Mesenchymal stem cell (in vitro differentiated cells and primary cell): Measurements from ENCODE around the gene IL1R2.
A peak's percentile ranks its signal among the peaks of the same experiment; 100 is the strongest.

Experiments used
- DNase-seq: peaks from one replicate; pipeline ENCODE4 v3.0.0-alpha.2; 2013
- H2AFZ ChIP-seq: one replicate; pipeline ENCODE4 v1.6.1; 2013; ENCODE audit warnings: low read depth, mild to moderate bottlenecking, control low read depth, inconsistent platforms, low read length, moderate library complexity
- H2AK5ac ChIP-seq: 2 replicates; pipeline ENCODE4 v1.6.1; 2013; ENCODE audit warnings: low read length, moderate library complexity, mild to moderate bottlenecking, inconsistent platforms; ENCODE audit not compliant: severe bottlenecking
- H2BK120ac ChIP-seq: one replicate; pipeline ENCODE4 v1.6.1; 2013; ENCODE audit warnings: low read depth, mild to moderate bottlenecking, inconsistent platforms, low read length, moderate library complexity
- H2BK12ac ChIP-seq, 2 experiments: one replicate each; pipeline ENCODE4 v1.6.1; 2013; ENCODE audit warnings: inconsistent platforms in 2 of 2, low read length in 2 of 2, mild to moderate bottlenecking in 2 of 2, moderate library complexity in 2 of 2, control low read depth in 1 of 2
- H2BK15ac ChIP-seq: one replicate; pipeline ENCODE4 v1.6.1; 2013; ENCODE audit warnings: mild to moderate bottlenecking, low read depth, inconsistent platforms; ENCODE audit not compliant: poor library complexity, severe bottlenecking
- H2BK5ac ChIP-seq: 2 replicates; pipeline ENCODE4 v1.6.1; 2013; ENCODE audit warnings: low read depth, mild to moderate bottlenecking, low read length, control low read depth, inconsistent platforms; ENCODE audit not compliant: poor library complexity, severe bottlenecking
- H3K14ac ChIP-seq, 2 experiments: one replicate each; pipeline ENCODE4 v1.6.1; 2013; ENCODE audit warnings: inconsistent platforms in 2 of 2, low read length in 2 of 2, control low read depth in 1 of 2, mild to moderate bottlenecking in 1 of 2, moderate library complexity in 1 of 2
- H3K18ac ChIP-seq, 2 experiments: one replicate each; pipeline ENCODE4 v1.6.1; 2013; ENCODE audit warnings: inconsistent platforms in 2 of 2, low read length in 2 of 2, control low read depth in 1 of 2, low read depth in 1 of 2, mild to moderate bottlenecking in 1 of 2
- H3K23ac ChIP-seq, 2 experiments: one replicate each; pipeline ENCODE4 v1.6.1; 2013; ENCODE audit warnings: inconsistent platforms in 2 of 2, low read length in 2 of 2, mild to moderate bottlenecking in 2 of 2, moderate library complexity in 2 of 2, control low read depth in 1 of 2
- H3K27ac ChIP-seq: 2 replicates; pipeline ENCODE4 v1.5.1; 2013; ENCODE audit warnings: mild to moderate bottlenecking, moderate library complexity, low read length, control low read depth, inconsistent platforms; ENCODE audit not compliant: poor library complexity, severe bottlenecking
- H3K27me3 ChIP-seq, 2 experiments: 2 replicates each; pipeline versions ENCODE4 v1.6.1 to v1.7.0; 2013; ENCODE audit warnings: low read length in 2 of 2, mild to moderate bottlenecking in 2 of 2, moderate library complexity in 2 of 2, control low read depth in 1 of 2, inconsistent platforms in 1 of 2; ENCODE audit not compliant: control insufficient read depth in 1 of 2, insufficient read depth in 1 of 2
- H3K36me3 ChIP-seq, 2 experiments: 2 replicates each; pipeline versions ENCODE4 v1.6.1 to v1.7.0; 2013; ENCODE audit warnings: low read length in 2 of 2, control low read depth in 1 of 2, inconsistent platforms in 1 of 2, low read depth in 1 of 2, mild to moderate bottlenecking in 1 of 2; ENCODE audit not compliant: insufficient read depth in 2 of 2, control insufficient read depth in 1 of 2
- H3K4ac ChIP-seq, 2 experiments: one replicate each; pipeline ENCODE4 v1.6.1; 2013; ENCODE audit warnings: inconsistent platforms in 2 of 2, low read length in 2 of 2, mild to moderate bottlenecking in 2 of 2, moderate library complexity in 2 of 2, control low read depth in 1 of 2, low read depth in 1 of 2
- H3K4me1 ChIP-seq: 2 replicates; pipeline ENCODE4 v1.6.1; 2013; ENCODE audit warnings: low read depth, low read length, control low read depth; ENCODE audit not compliant: control insufficient read depth, insufficient read depth
- H3K4me2 ChIP-seq: 2 replicates; pipeline ENCODE4 v1.6.1; 2013; ENCODE audit warnings: low read length, mild to moderate bottlenecking, inconsistent platforms; ENCODE audit not compliant: poor library complexity, severe bottlenecking
- H3K4me3 ChIP-seq, 2 experiments: 2 replicates each; pipeline versions ENCODE4 v1.5.1 to v1.7.0; 2013; ENCODE audit warnings: low read length in 2 of 2, mild to moderate bottlenecking in 2 of 2, control low read depth in 1 of 2, low read depth in 1 of 2; ENCODE audit not compliant: insufficient read depth in 1 of 2
- H3K79me1 ChIP-seq: replicated peaks from 2 replicates; pipeline ENCODE4 v1.6.1; 2013; ENCODE audit warnings: mild to moderate bottlenecking, control low read depth, low read length, inconsistent platforms; ENCODE audit not compliant: poor library complexity, severe bottlenecking
- H3K9ac ChIP-seq: 2 replicates; pipeline ENCODE4 v1.7.0; 2013; ENCODE audit warnings: mild to moderate bottlenecking, low read length, moderate library complexity
- H3K9me3 ChIP-seq: 2 replicates; pipeline ENCODE4 v1.7.0; 2013; ENCODE audit warnings: mild to moderate bottlenecking, low read length; ENCODE audit not compliant: control insufficient read depth
- H4K8ac ChIP-seq: one replicate; pipeline ENCODE4 v1.6.1; 2013; ENCODE audit warnings: inconsistent platforms, mild to moderate bottlenecking, low read length, moderate library complexity
- H4K91ac ChIP-seq: one replicate; pipeline ENCODE4 v1.6.1; 2013; ENCODE audit warnings: mild to moderate bottlenecking, low read length, inconsistent platforms
- WGBS: methylation state at CpG from one replicate; pipeline ENCODE4 v1.1.7; 2013; ENCODE audit warnings: mixed read lengths; 5-methylcytosine and 5-hydroxymethylcytosine counted together

IL1R2 gene

DNA sequence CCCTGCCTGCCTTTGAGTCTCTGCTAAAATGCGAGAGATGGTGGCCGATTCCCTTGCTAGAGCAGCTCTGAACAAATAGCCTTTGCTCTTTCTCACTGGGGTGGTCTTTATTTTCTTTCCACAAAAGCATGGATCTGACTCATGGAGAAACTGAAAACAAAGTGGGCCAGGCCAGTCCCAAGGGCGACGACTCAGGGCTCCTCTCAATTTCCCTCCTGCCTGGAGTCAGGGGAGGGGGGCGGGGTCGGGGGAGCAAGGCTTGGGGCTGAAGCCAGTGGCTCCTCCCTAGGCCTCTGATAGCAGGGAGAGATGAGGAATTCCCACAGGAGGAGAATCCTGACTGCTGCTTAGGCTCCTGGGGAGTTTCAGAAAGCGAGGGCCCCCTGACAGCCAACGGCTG lies 17.1 kb upstream of the IL1R2 start:
- H3K9ac ChIP-seq: peak overlapping the region; percentile 17

GRCh38 chr2:101975171-101975870 lies 16.4 kb upstream of the IL1R2 start:
- 83% methylated on average over 10 of the region's 17 CpGs for WGBS
- Histone ChIP-seq H3K27ac (no peak overlapping the region), H3K4me2 (no peak overlapping the region), H3K4me3 (no peak overlapping the region), H4K91ac (no peak overlapping the region), H3K9ac (no peak overlapping the region), H3K9me3 (peaks cover 2% of the 10 kb centered on the region), H3K18ac (no peak overlapping the region), H2BK5ac (no peak overlapping the region), H2AK5ac (no peak overlapping the region), H3K27me3 (no peaks in the 10 kb centered on the region), H3K79me1 (no peaks in the 10 kb centered on the region), H3K14ac (no peak overlapping the region), H3K23ac (no peak overlapping the region), H3K36me3 (no peaks in the 10 kb centered on the region), H3K4me1 (peaks cover 6% of the 10 kb centered on the region), H4K8ac (peak overlapping the region; percentile 7), H2BK15ac (no peak overlapping the region), H2BK120ac (no peak overlapping the region), H2BK12ac (no peak overlapping the region), H2AFZ (no peak overlapping the region), H3K4ac (no peak overlapping the region)
- DNase-seq: no peak

More for the DNA sequence above, 17.1 kb upstream of the IL1R2 start:
- H3K4ac ChIP-seq: no peak overlapping the region
- H4K8ac ChIP-seq: no peak overlapping the region
- no peak overlapping the region for H4K91ac ChIP-seq
- peaks cover 6% of the 10 kb centered on the region for H3K9me3 ChIP-seq
- peak; percentile 27 for DNase-seq
- no peak overlapping the region for H3K4me2 ChIP-seq
- H3K4me1 ChIP-seq: peaks cover 6% of the 10 kb centered on the region
- H2BK12ac ChIP-seq: peak overlapping the region in 1 of 2 experiments; percentile 35
- H2BK120ac ChIP-seq: no peak overlapping the region
- H3K4me3 ChIP-seq: no peak overlapping the region
- no peak overlapping the region for H2AK5ac ChIP-seq
- no peak overlapping the region for H3K14ac ChIP-seq
- no peaks in the 10 kb centered on the region for H3K36me3 ChIP-seq
- H3K23ac ChIP-seq: no peak overlapping the region
- H3K27ac ChIP-seq: no peak overlapping the region
- H2BK15ac ChIP-seq: no peak overlapping the region
- no peak overlapping the region for H2AFZ ChIP-seq
- no peak overlapping the region for H3K18ac ChIP-seq
- H3K79me1 ChIP-seq: no peaks in the 10 kb centered on the region
- H2BK5ac ChIP-seq: no peak overlapping the region
- peaks cover 0 to under 1% of the 10 kb centered on the region in 2 experiments for H3K27me3 ChIP-seq
- WGBS: 70% methylated on average over 8 of the region's 8 CpGs

DNA sequence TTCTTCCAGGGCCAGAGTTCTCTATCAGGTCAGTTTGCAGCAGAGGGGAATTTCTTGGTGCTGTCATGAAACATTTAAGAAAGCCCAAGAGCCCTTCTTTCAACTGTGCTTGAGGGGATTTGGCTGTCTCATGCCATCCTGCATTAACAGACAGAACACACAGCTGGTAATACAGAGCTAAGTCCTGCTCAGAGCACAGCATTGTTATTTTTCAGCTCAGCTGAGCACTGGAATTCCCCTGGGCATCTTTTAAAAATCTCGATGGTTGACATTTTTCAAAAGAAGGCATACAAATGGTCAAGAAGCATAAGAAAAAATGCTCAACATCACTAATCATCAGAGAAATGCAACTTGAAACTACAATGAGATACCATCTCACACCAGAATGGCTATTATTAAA lies 14.9 kb upstream of the IL1R2 start:
- Histone ChIP-seq H3K4me1 (peaks cover 6% of the 10 kb centered on the region), H2BK12ac (no peak overlapping the region), H3K27me3 (no peaks in the 10 kb centered on the region), H3K36me3 (no peaks in the 10 kb centered on the region), H4K91ac (no peak overlapping the region), H2BK120ac (no peak overlapping the region), H4K8ac (no peak overlapping the region), H3K18ac (no peak overlapping the region), H3K14ac (no peak overlapping the region), H3K4me3 (no peak overlapping the region), H2BK5ac (no peak overlapping the region), H2BK15ac (no peak overlapping the region), H3K4me2 (no peak overlapping the region), H3K27ac (no peak overlapping the region), H3K9me3 (no peaks in the 10 kb centered on the region), H2AFZ (no peak overlapping the region), H3K4ac (no peak overlapping the region), H3K9ac (no peak overlapping the region), H2AK5ac (no peak overlapping the region), H3K79me1 (no peaks in the 10 kb centered on the region), H3K23ac (no peak overlapping the region)
- 100% methylated on average over 1 of the region's 1 CpG for WGBS
- no peak for DNase-seq

- no peak overlapping the region for H3K9ac ChIP-seq
- H2BK12ac ChIP-seq: no peak overlapping the region
- no peak overlapping the region for H2BK15ac ChIP-seq
- no peak overlapping the region for H2AFZ ChIP-seq
- 89% methylated on average over 7 of the region's 7 CpGs for WGBS
- H3K4ac ChIP-seq: no peak overlapping the region
- no peak overlapping the region for H4K91ac ChIP-seq
- H3K23ac ChIP-seq: no peak overlapping the region
- no peak overlapping the region for H2BK5ac ChIP-seq
- H4K8ac ChIP-seq: no peak overlapping the region
- H3K27me3 ChIP-seq: peaks cover 0 to 3% of the 10 kb centered on the region in 2 experiments
- H3K27ac ChIP-seq: no peak overlapping the region
- no peak overlapping the region for H3K4me3 ChIP-seq
- no peaks in the 10 kb centered on the region for H3K9me3 ChIP-seq
- no peaks in the 10 kb centered on the region for H3K79me1 ChIP-seq
- no peak overlapping the region for H3K18ac ChIP-seq
- H2BK120ac ChIP-seq: no peak overlapping the region
- H3K36me3 ChIP-seq: no peaks in the 10 kb centered on the region
- DNase-seq: no peak
- no peak overlapping the region for H3K4me2 ChIP-seq
- H3K14ac ChIP-seq: no peak overlapping the region
- no peak overlapping the region for H2AK5ac ChIP-seq
- peaks cover 6% of the 10 kb centered on the region for H3K4me1 ChIP-seq
Observed at GRCh38 chr2:101980368-101980767, 11.4 kb upstream of the IL1R2 start.
